Endometrial microvascular endothelial cells (primary cell): ENCODE results near the gene SH3BP1. TPM values are rescaled to one million over a fixed set of nuclear protein-coding genes. Genes with fewer than 3 reads are reported as not detected.

Experiments used
- in situ Hi-C: cut with HindIII; loops from 2 replicates; pipeline ENCODE4 v1.10.0; 2017; ENCODE audit warnings: low sequenced_read_pairs, low pct_unique_long_range_greater_than_20kb; ENCODE audit errors: inconsistent ontology term
- total RNA-seq: library from RNA; depleted of rRNA; stranded (reverse); fragments of >200 nt; gene quantifications from one replicate; pipeline ENCODE4 v1.2.3, GENCODE V29; 2015; ENCODE audit errors: inconsistent ontology term

Gene SH3BP1
- total RNA-seq, 1 donor from 2014 or later = 2.0 TPM

- in situ Hi-C loops = no loop called here
Measured at GRCh38 chr22:37672206-37672919, 32.9 kb downstream of the SH3BP1 start.

DNA sequence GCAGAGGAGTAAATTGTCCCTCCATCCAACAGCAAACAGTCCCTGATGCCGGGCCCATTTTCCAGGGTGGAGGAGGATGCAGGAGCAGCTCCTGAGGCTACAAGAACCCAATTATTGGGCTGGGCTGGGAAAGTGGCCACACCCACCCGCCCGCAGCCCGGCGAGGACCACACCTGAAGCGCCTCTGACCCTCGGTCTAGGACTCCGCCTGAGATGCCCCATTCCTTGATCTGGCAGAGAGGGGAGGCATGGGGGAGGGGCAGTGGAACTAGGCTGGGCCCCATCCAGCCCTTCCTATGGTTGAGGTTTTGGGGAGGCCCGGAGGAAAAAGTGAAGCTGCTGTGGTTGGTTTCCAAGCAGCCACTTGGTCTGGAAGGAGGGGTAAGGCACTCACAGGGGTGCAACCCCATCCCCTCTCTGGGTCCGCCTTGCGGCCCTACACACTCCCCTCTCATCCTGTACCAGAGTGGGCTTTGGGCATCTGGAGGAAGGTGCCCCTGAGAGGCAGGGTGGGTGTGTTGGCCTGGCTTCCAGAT is 33.5 kb downstream of the SH3BP1 start:
- in situ Hi-C loops = no loop called here

GRCh38 chr22:37674248-37674647 is 34.8 kb downstream of the SH3BP1 start:
- in situ Hi-C loops = no loop called here

DNA sequence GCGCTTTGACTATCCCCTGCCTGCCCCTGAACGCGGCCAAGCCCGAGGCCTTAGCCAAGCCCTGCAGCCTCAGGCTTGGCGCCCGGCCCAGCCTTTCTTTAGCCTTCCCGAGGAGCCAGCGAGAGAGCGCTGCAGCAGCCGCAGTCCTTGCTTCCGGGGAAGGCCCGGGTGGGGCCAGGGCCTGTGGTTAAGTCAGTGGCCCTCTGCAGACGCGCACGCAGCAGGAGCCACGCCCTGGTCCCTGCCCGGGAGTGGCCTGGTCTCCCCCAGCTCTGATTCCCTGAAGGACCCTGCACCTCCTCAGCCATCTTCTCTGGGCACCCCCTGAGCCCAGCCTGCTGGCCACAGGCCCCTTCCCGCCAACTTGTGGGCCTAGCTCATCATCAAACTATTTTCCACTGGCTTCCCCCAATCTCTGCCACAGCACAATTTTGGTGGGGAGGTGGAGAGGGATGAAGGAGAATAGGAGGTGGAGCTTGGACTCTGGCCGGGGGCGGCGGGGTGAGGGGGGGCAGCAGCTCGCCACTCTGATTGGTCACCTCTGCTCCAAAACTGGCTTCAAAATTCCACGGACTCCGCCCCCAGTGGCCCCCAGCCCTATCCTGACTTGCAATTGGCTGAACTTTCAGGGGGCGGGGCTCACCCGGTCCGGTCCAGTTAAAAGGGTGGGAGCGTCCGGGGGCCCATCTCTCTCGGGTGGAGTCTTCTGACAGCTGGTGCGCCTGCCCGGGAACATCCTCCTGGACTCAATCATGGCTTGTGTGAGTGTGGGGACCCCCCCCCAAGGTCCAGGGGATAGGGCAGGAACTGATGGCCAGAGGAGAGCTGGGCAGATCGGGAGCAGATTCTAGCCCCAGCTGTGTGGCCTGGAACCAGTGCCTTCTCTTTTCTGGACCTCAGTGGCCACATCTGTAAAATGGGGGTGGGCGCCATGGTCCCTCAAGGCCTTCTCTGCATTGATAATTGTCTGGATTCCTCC is 35.8 kb downstream of the SH3BP1 start, which contains the start of gene LGALS1:
Gene LGALS1 (plus strand): TSS at position 686 of the 979 bp plus-strand sequence. CDS start 67 bp downstream, at position 753.
- in situ Hi-C loops = no loop called here

GRCh38 chr22:37675930-37676735 is 36.7 kb downstream of the SH3BP1 start:
- in situ Hi-C loops = no loop called here

DNA sequence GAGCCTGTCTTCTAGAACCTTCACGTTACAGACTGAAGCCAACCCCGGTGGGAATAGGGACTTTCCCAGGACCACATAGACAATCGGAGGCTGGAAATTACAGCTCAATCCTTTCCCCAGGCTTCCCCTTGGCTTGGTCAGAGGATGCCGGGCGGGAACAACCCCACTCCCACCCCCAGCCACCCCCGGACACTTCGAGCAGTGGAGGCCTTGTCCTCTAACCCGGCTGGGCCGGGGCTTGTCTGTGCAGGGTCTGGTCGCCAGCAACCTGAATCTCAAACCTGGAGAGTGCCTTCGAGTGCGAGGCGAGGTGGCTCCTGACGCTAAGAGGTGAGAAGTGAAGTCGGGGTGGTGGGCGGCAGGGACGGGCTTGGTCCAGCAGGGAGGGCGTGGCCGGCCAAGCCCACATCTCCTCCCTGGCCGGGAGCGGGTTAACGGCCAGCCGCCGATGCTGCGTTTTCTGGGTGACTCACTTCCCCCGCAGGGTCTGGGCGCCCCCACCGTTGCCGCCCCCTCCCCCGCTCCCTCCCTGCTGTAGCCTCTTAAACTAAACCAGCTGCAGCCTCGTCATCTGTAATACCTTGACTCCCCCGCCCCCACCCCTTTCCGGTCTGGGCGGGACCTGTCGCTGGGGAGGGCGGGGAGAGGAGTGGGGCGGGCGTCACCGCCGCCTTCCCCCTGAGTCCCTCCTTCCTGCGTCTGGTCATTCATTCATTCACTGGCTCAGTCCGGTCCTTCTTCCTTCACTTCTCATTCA is 37.4 kb downstream of the SH3BP1 start:
- in situ Hi-C loops = no loop called here

DNA sequence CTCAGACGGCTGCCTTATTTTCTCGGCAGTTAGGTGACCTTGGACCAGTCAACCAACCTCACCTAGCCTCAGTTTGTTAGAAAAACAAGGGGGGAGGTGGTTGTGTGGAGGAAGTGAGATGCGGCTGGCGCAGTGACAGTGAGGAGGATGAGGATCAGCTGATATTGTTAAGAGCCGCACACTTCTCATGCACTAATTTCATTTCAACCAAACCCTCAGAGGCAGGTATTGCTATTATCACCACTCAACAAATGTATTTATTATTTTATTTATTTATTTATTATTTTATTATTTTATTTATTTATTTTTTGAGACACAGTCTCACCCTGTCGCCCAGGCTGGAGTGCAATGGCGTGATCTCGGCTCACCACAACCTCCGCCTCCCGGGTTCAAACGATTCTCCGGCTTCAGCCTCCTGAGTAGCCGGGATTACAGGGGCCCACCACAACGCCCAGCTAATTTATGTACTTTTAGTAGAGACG is 38.1 kb downstream of the SH3BP1 start:
- in situ Hi-C loops = no loop called here

DNA sequence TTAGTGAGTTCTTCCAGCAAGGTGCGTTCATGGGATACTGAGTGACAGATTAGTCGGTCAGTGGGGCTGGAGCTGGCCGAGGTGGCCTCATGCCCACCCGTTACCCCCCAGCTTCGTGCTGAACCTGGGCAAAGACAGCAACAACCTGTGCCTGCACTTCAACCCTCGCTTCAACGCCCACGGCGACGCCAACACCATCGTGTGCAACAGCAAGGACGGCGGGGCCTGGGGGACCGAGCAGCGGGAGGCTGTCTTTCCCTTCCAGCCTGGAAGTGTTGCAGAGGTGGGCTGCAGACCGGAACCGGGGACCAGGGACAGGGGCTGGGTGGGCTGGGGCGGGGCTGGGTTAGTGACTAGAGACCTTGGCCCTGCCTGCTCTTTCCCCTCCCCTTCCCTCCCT is 38.9 kb downstream of the SH3BP1 start:
- in situ Hi-C loops = no loop called here

DNA sequence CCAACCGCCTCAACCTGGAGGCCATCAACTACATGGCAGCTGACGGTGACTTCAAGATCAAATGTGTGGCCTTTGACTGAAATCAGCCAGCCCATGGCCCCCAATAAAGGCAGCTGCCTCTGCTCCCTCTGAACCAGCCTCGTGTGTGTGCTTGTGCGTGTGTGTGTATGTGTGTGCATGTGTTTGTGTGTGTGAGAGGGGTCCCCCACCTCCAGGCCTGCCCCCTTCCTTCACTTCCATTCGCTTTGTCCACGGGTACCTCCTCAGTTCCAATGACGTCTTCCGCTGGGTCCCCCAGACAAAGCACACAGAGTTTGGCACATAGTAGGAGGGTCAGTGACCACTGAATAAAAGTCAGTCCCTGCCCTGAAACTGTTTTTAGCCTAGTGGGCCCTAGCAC is 40.2 kb downstream of the SH3BP1 start:
- in situ Hi-C loops = no loop called here

GRCh38 chr22:37680191-37680851 is 40.9 kb downstream of the SH3BP1 start:
- in situ Hi-C loops = no loop called here

GRCh38 chr22:37681001-37681424 is 41.5 kb downstream of the SH3BP1 start:
- in situ Hi-C loops = no loop called here

DNA sequence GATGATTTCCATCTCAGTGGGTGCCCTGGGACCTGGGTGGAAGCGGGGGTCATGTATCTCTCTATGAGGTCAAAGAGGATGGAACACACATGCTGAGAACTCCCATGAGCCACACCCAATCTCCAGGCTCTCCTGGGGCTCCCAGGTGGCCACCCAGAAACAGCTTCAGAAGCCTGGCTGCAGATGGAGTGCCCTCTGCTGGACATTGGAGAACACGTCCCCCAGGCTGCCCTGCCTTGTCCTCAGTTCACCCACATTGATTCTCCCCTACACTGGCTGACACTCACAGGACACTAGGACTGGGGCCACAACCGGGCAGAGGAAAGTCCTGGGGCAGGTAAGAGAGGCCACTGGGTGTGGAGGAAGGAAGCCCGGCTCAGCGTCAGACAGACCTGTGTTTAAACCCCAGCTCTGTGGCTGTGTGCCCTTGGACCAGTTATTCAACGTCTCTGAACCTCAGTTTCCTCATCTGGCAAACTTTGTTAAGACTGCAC is 42.1 kb downstream of the SH3BP1 start:
- in situ Hi-C loops = no loop called here

- in situ Hi-C loops = no loop called here
Measured at GRCh38 chr22:37684803-37685615, 45.5 kb downstream of the SH3BP1 start.

- in situ Hi-C loops = no loop called here
Measured at GRCh38 chr22:37686002-37686982, 46.8 kb downstream of the SH3BP1 start, which contains the start of gene NOL12. TSS of gene NOL12 (plus strand) at chr22:37686343. CDS start at chr22:37686393, 50 bp downstream.

DNA sequence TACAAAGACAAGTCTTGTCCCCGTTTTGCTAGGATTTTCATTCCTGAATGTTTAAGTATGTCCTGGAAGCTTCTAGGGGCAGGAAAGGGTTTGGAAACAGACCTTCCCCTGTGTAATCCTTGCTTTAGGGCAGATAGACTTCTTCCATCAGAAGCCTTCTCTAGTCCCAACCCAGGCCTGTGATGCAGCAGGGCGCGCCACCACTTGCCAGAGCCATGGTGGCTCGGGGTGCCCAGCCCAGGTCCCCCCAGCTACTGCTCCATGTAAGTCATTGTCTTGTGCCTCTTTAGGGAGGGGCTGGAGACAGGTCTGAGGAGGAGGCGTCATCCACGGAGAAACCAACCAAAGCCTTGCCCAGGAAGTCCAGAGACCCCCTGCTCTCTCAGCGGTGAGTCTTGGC is 50.9 kb downstream of the SH3BP1 start:
- in situ Hi-C loops = no loop called here
